Osteoblast (primary cell): ENCODE results near the gene ANKRD12. TPM values are rescaled to one million over a fixed set of nuclear protein-coding genes. Genes with fewer than 3 reads are reported as not detected.

ENCODE experiments used
- DNase-seq: peaks from one replicate; pipeline ENCODE4 v3.0.0; 2011; ENCODE audit warnings: low spot score, mixed read lengths; ENCODE audit not compliant: insufficient read length; ENCODE audit errors: missing footprints
- H2AFZ ChIP-seq: 2 replicates; pipeline ENCODE4 v1.6.0; 2011; ENCODE audit warnings: mild to moderate bottlenecking, low read length
- H3K27ac ChIP-seq: 2 replicates; pipeline ENCODE4 v1.5.1; 2011; ENCODE audit warnings: mild to moderate bottlenecking, low read depth, low read length, moderate library complexity
- H3K27me3 ChIP-seq: 2 replicates; pipeline ENCODE4 v1.6.0; 2012; ENCODE audit warnings: mild to moderate bottlenecking, control low read depth, inconsistent platforms, low read length, moderate library complexity; ENCODE audit not compliant: insufficient read depth
- H3K36me3 ChIP-seq: 2 replicates; pipeline ENCODE4 v1.5.1; 2011; ENCODE audit warnings: mild to moderate bottlenecking, low read length, control low read depth, moderate library complexity; ENCODE audit not compliant: insufficient read depth
- H3K4me1 ChIP-seq: 2 replicates; pipeline ENCODE4 v1.5.1; 2011; ENCODE audit warnings: mild to moderate bottlenecking, low read length, control low read depth, moderate library complexity; ENCODE audit not compliant: insufficient read depth
- H3K4me2 ChIP-seq: 2 replicates; pipeline ENCODE4 v1.6.0; 2011; ENCODE audit warnings: mild to moderate bottlenecking, low read length; ENCODE audit not compliant: insufficient read depth
- H3K4me3 ChIP-seq: fragments of 200-600 bp; sonication (generic); 3 replicates; pipeline ENCODE4 v1.5.1; 2012; ENCODE audit warnings: mild to moderate bottlenecking, low read length, inconsistent platforms; ENCODE audit not compliant: insufficient read depth
- H3K79me2 ChIP-seq: 2 replicates; pipeline ENCODE4 v1.6.0; 2012; ENCODE audit warnings: mild to moderate bottlenecking, low read length, control low read depth, inconsistent platforms; ENCODE audit not compliant: insufficient read depth
- H3K9me3 ChIP-seq: 2 replicates; pipeline ENCODE4 v1.5.1; 2011; ENCODE audit warnings: low read depth, low read length, control low read depth
- H4K20me1 ChIP-seq: 2 replicates; pipeline ENCODE4 v1.6.0; 2012; ENCODE audit warnings: mild to moderate bottlenecking, low read length, control low read depth; ENCODE audit not compliant: insufficient read depth
- total RNA-seq: library from RNA; depleted of rRNA; stranded (reverse); fragments of >200 nt; gene quantifications from 2 replicates; pipeline ENCODE4 v1.2.3, GENCODE V29; 2012
- TF ChIP-seq, protein P1 (sequence below): IDR thresholded peaks from 2 replicates; pipeline ENCODE4 v1.5.1; 2011; ENCODE audit warnings: mild to moderate bottlenecking, low read depth, low read length, moderate library complexity; ENCODE audit errors: extremely low read depth

ANKRD12 gene
- total RNA-seq, 1 donor, result 47.8 TPM

DNA sequence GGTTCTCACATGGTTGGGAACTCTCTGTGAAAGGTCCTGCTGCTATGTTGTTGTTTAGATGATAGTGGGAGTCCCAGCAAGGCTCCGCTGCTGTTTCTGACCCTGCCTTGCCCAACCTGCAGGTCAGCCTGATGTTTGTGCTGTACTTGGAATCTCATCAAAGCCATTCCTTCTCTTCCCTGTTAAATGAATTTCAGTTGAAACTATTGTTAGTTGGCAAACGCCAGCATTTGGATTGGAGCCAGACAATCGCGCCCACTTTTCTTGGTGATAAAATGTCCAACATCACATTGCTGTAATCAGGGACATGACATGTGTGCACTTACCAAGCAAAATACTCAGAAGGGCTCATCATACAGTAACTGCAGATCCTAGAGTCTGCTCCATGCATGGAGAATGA lies 185.2 kb downstream of the ANKRD12 start:
- H3K27me3 ChIP-seq, result no peaks in the 10 kb centered on the region
- no peak overlapping the region for H2AFZ ChIP-seq
- H3K4me1 ChIP-seq, result no peaks in the 10 kb centered on the region
- no peaks in the 10 kb centered on the region for H3K36me3 ChIP-seq
- H4K20me1 ChIP-seq, result no peaks in the 10 kb centered on the region
- no peaks in the 10 kb centered on the region for H3K79me2 ChIP-seq
- no peak overlapping the region for H3K27ac ChIP-seq
- no peak for DNase-seq
- H3K4me2 ChIP-seq, result no peak overlapping the region
- TF ChIP-seq, protein P1, sequence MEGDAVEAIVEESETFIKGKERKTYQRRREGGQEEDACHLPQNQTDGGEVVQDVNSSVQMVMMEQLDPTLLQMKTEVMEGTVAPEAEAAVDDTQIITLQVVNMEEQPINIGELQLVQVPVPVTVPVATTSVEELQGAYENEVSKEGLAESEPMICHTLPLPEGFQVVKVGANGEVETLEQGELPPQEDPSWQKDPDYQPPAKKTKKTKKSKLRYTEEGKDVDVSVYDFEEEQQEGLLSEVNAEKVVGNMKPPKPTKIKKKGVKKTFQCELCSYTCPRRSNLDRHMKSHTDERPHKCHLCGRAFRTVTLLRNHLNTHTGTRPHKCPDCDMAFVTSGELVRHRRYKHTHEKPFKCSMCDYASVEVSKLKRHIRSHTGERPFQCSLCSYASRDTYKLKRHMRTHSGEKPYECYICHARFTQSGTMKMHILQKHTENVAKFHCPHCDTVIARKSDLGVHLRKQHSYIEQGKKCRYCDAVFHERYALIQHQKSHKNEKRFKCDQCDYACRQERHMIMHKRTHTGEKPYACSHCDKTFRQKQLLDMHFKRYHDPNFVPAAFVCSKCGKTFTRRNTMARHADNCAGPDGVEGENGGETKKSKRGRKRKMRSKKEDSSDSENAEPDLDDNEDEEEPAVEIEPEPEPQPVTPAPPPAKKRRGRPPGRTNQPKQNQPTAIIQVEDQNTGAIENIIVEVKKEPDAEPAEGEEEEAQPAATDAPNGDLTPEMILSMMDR, result no peak
- H3K4me3 ChIP-seq, result no peak overlapping the region
- H3K9me3 ChIP-seq, result no peaks in the 10 kb centered on the region

DNA sequence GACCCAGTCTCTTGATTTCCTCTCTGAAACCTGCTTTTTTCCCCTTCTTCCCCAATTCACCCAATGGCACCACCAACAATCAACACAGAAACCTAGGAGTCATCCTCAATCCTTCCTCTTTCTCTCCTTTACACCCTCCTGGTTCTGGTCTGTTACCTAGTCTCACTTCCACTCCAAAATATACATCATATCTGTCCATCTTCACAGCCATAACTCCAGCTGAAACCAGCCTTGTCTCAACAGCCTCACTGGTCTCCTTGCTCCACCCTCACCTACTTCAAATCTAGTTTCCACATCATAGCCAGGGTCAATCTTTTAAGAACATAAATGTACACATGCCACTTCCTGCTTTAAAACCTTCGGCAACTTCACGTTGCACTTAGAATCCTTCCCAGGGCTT lies 186.2 kb downstream of the ANKRD12 start:
- Histone ChIP-seq H2AFZ (no peak overlapping the region), H3K36me3 (no peaks in the 10 kb centered on the region), H3K27ac (no peak overlapping the region), H3K4me2 (no peak overlapping the region), H3K27me3 (no peaks in the 10 kb centered on the region), H4K20me1 (no peaks in the 10 kb centered on the region), H3K9me3 (no peaks in the 10 kb centered on the region), H3K4me3 (no peak overlapping the region), H3K4me1 (no peaks in the 10 kb centered on the region), H3K79me2 (no peaks in the 10 kb centered on the region)
- TF ChIP-seq, protein P1, result no peak
- DNase-seq, result no peak

DNA sequence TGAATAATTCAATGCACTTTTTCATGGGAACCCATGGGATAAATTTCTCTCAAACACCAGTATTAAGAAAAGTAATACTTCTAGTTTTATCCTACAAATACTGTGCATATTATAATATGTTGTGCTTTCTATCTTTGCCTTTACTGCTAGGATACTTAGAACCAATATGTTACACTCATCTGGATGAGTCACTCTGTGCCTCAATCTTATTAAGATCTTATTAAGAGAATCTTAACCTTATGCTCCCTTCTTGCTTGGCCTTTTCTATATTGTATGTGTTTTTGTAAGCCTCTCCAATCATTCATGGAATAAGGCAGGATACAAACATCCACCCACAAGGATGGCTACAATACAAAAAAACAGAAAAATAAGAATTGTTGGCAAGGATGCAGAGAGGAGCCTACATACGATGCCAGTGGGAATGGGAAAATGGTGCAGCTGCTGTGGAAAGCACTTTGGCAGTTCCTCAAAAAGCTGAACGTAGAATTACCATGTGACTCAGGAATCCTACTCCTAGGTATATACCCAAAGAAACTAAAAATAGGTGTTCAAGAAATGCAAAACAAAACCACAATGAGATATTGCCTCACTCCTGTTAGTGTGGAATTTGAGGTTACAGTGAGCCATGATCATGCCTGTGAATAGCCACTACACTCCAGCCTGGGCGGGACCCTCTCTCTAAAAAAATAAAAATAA lies 187.3 kb downstream of the ANKRD12 start:
- no peak for DNase-seq
- no peaks in the 10 kb centered on the region for H4K20me1 ChIP-seq
- H2AFZ ChIP-seq, result no peak overlapping the region
- H3K79me2 ChIP-seq, result no peaks in the 10 kb centered on the region
- no peak overlapping the region for H3K27ac ChIP-seq
- H3K9me3 ChIP-seq, result peaks cover 2% of the 10 kb centered on the region
- TF ChIP-seq, protein P1, result no peak
- peaks cover under 1% of the 10 kb centered on the region for H3K4me1 ChIP-seq
- H3K4me3 ChIP-seq, result no peak overlapping the region
- H3K4me2 ChIP-seq, result no peak overlapping the region
- H3K36me3 ChIP-seq, result no peaks in the 10 kb centered on the region
- H3K27me3 ChIP-seq, result no peaks in the 10 kb centered on the region

DNA sequence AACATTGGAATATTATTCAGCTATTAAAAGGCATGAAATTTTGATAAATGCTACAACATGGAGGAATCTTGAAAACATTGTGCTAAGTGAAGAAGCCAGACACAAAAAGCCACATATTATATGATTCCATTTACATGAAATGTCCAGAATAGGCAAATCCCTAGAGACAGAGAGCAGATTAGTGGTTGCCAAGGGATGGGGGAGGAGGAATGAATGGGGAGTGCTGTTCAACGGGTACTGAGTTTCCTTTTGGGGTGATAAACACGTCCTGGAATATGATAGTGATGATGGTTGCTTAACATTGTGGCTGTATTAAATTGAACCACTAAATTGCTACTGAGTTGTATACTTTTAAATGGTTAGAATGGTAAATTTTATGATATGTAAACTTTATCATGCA lies 189.1 kb downstream of the ANKRD12 start:
- Histone ChIP-seq H4K20me1 (no peaks in the 10 kb centered on the region), H3K79me2 (no peaks in the 10 kb centered on the region), H3K9me3 (peaks cover 2% of the 10 kb centered on the region), H3K4me2 (no peak overlapping the region), H3K4me3 (no peak overlapping the region), H3K36me3 (no peaks in the 10 kb centered on the region), H3K27me3 (no peaks in the 10 kb centered on the region), H2AFZ (no peak overlapping the region), H3K4me1 (peaks cover 4% of the 10 kb centered on the region), H3K27ac (no peak overlapping the region)
- TF ChIP-seq, protein P1, result no peak
- DNase-seq, result no peak
